GM08714 (cell line): ENCODE measurements around the gene RECQL.
"Not testable (repeated sequence)": the region's sequence is repeated elsewhere in the genome, so short reads cannot be mapped to it uniquely, and the experiment has no call there.

Source experiments
- H3K4me3 ChIP-seq: fragments of 200-500 bp; sonication (Bioruptor generic); 2 replicates; pipeline ENCODE4 v1.5.1; 2014; ENCODE audit warnings: mild to moderate bottlenecking, low read length, inconsistent platforms
- ZNF274 ChIP-seq: IDR thresholded peaks from 2 replicates; pipeline ENCODE4 v1.6.1; 2012; ENCODE audit warnings: mild to moderate bottlenecking, low read depth, low read length

RECQL gene

GRCh38 chr12:21472197-21472823 is 29.1 kb downstream of the RECQL start:
- no peak overlapping the region for H3K4me3 ChIP-seq
- no peak for TF ChIP-seq ZNF274

GRCh38 chr12:21471294-21471693 is 30.1 kb downstream of the RECQL start:
- TF ChIP-seq ZNF274, result no peak
- H3K4me3 ChIP-seq, result no peak overlapping the region

- H3K4me3 ChIP-seq, result not testable (repeated sequence)
These were observed 34.1 kb downstream of the RECQL start for GRCh38 chr12:21467334-21467733.

GRCh38 chr12:21459474-21459873 is 42.0 kb downstream of the RECQL start:
- H3K4me3 ChIP-seq, result no peak overlapping the region
- TF ChIP-seq ZNF274, result no peak

GRCh38 chr12:21456291-21456780 is 45.1 kb downstream of the RECQL start:
- no peak for TF ChIP-seq ZNF274
- H3K4me3 ChIP-seq, result no peak overlapping the region

GRCh38 chr12:21453312-21453852 is 48.1 kb downstream of the RECQL start:
- no peak for TF ChIP-seq ZNF274
- no peak overlapping the region for H3K4me3 ChIP-seq

- no peak overlapping the region for H3K4me3 ChIP-seq
- TF ChIP-seq ZNF274, result no peak
These were observed 49.9 kb downstream of the RECQL start for GRCh38 chr12:21451529-21451928.

GRCh38 chr12:21444193-21445146 is 57.0 kb downstream of the RECQL start:
- H3K4me3 ChIP-seq, result no peak overlapping the region
- no peak for TF ChIP-seq ZNF274

- no peak for TF ChIP-seq ZNF274
- no peak overlapping the region for H3K4me3 ChIP-seq
These were observed 62.1 kb downstream of the RECQL start for GRCh38 chr12:21439347-21439746.

GRCh38 chr12:21438643-21439042 is 62.8 kb downstream of the RECQL start:
- H3K4me3 ChIP-seq, result peak overlapping the region; percentile 97; the same call in 1 of the 2 replicates
- no peak for TF ChIP-seq ZNF274

- H3K4me3 ChIP-seq, result no peak overlapping the region
- no peak for TF ChIP-seq ZNF274
These were observed 66.7 kb downstream of the RECQL start for GRCh38 chr12:21434699-21435098.

- no peak overlapping the region for H3K4me3 ChIP-seq
- no peak for TF ChIP-seq ZNF274
These were observed 67.9 kb downstream of the RECQL start for GRCh38 chr12:21433525-21433924.

GRCh38 chr12:21429994-21430393 is 71.4 kb downstream of the RECQL start:
- no peak overlapping the region for H3K4me3 ChIP-seq
- no peak for TF ChIP-seq ZNF274

- no peak overlapping the region for H3K4me3 ChIP-seq
- TF ChIP-seq ZNF274, result no peak
These were observed 73.2 kb downstream of the RECQL start for GRCh38 chr12:21428241-21428640.

GRCh38 chr12:21419009-21419699 is 82.3 kb downstream of the RECQL start:
- not testable (repeated sequence) for H3K4me3 ChIP-seq
